BE2C (cell line): Measurements from ENCODE around the gene CAPN7.

Source experiments
- DNase-seq: peaks from one replicate; pipeline ENCODE4 v3.0.0-alpha.2; 2020
- H3K27me3 ChIP-seq: fragments of 250-450 bp; sonication (Bioruptor Pico); 2 replicates; pipeline ENCODE4 v1.5.1; 2020; ENCODE audit warnings: mild to moderate bottlenecking
- H3K36me3 ChIP-seq: fragments of 250-450 bp; sonication (Bioruptor Pico); 2 replicates; pipeline ENCODE4 v1.5.1; 2020; ENCODE audit warnings: mild to moderate bottlenecking
- H3K4me1 ChIP-seq: fragments of 250-450 bp; sonication (Bioruptor Pico); 2 replicates; pipeline ENCODE4 v1.5.1; 2020
- H3K4me3 ChIP-seq: 2 replicates; pipeline ENCODE4 v1.5.1; 2011; ENCODE audit warnings: low read depth, low read length
- H3K9me3 ChIP-seq: fragments of 250-450 bp; sonication (Bioruptor Pico); 2 replicates; pipeline ENCODE4 v1.5.1; 2020
- TF ChIP-seq, protein P1 (sequence below): IDR thresholded peaks from 2 replicates; pipeline ENCODE4 v1.5.1; 2012; ENCODE audit warnings: mild to moderate bottlenecking, low read depth, low read length

The CAPN7 gene

DNA sequence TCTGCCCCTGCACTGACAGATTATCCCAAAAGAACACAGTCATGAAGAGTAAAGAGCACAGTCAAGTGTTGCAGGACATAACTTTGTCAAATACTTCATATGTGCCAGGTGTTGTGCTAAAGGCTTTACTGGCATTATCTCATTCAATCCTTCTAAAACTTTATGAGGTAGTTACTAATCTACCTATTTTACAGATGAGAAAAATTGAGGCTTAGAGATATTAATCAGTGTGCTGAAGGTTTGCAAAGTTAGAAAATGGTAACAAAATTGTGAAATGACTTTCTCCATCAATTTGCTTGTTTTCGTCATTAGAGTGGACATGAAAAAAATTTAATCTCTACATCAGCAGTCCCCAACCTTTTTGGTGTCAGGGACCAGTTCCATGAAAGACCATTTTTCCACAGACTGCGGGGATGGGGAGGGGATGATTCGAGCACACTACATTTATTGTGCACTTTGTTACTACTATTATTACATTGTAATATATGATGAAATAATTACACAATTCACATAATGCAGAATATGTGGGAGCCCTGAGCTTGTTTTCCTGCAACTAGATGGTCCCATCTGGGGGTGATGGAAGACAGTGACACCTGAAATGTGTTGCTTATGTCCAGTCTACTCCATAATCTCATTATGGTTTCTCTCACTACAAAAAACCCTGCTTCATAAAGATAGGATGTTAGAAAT lies 8.6 kb upstream of the CAPN7 start:
- TF ChIP-seq, protein P1, sequence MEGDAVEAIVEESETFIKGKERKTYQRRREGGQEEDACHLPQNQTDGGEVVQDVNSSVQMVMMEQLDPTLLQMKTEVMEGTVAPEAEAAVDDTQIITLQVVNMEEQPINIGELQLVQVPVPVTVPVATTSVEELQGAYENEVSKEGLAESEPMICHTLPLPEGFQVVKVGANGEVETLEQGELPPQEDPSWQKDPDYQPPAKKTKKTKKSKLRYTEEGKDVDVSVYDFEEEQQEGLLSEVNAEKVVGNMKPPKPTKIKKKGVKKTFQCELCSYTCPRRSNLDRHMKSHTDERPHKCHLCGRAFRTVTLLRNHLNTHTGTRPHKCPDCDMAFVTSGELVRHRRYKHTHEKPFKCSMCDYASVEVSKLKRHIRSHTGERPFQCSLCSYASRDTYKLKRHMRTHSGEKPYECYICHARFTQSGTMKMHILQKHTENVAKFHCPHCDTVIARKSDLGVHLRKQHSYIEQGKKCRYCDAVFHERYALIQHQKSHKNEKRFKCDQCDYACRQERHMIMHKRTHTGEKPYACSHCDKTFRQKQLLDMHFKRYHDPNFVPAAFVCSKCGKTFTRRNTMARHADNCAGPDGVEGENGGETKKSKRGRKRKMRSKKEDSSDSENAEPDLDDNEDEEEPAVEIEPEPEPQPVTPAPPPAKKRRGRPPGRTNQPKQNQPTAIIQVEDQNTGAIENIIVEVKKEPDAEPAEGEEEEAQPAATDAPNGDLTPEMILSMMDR = no peak
- DNase-seq = no peak
- no peaks in the 10 kb centered on the region for H3K9me3 ChIP-seq
- H3K36me3 ChIP-seq = no peaks in the 10 kb centered on the region
- no peaks in the 10 kb centered on the region for H3K27me3 ChIP-seq
- no peak overlapping the region for H3K4me3 ChIP-seq
- H3K4me1 ChIP-seq = no peaks in the 10 kb centered on the region

DNA sequence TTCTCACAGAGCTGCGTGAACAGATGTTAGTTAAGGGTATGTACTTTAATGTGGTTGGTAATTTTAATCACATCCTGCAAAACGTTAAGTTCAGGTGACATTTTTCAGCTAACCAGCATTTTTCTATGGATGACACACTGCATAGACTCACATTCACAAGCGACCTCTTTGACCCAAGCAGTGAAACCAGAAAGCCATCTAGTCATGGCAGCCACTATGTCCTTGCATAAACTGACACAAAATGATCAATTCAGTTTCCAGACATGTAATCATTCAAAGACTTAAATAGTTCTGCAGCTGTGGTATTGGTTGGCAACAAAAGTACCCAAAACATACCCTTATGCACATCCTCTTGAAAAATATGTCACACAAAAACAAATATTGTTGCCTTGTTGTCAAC lies 7.4 kb upstream of the CAPN7 start:
- DNase-seq = no peak
- Histone ChIP-seq H3K4me3 (no peak overlapping the region), H3K36me3 (no peaks in the 10 kb centered on the region), H3K27me3 (no peaks in the 10 kb centered on the region), H3K4me1 (no peaks in the 10 kb centered on the region), H3K9me3 (no peaks in the 10 kb centered on the region)
- TF ChIP-seq, protein P1 = no peak

DNA sequence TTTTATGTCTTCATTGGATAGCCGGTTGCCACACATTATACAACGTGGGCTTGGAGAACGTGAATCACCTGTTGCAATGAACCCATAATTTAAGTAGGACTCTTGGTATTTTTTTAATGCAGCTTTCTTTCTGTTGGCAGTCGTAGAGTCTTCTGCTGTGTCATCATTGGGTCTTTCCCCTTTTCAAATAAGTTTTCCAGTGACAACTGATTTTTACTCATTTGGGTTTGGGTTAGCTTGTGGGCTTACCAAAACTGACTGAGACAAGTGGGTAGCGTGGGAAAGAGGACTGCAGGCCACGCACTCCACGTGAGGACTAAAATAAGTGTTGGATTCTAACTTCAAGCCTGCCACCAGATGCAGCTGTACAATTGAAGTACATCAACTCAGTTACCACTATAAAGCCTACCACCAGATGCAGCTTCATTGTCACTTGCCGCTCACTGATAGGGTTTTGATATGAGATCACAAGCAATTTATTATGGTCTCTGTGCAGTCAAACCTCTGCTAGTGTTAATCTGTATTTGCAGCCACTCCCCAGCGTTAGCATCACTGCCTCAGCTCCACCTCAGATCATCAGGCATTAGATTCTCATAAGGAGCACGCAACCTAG lies 6.4 kb upstream of the CAPN7 start:
- Histone ChIP-seq H3K9me3 (no peaks in the 10 kb centered on the region), H3K4me1 (no peaks in the 10 kb centered on the region), H3K36me3 (no peaks in the 10 kb centered on the region), H3K27me3 (no peaks in the 10 kb centered on the region), H3K4me3 (no peak overlapping the region)
- DNase-seq = no peak
- TF ChIP-seq, protein P1 = no peak

DNA sequence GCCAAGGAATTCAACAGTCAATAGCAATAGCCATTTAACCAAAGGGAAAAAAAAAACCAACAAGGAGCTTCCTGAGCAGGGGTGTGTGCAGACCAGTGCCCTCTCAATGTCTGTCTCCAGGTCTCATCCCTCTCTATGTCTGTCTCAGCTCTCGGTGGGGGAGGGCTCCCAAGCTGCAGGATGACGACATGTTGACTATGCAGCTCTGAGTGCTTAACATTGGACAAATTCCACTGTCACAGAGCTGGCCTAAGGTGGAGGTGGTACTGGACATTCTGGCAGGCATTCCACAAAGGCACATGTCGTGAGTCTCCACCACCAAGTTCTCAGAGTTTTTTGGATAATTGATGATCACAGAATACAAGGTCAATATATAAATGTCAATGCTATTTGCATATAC lies 2.0 kb upstream of the CAPN7 start:
- Histone ChIP-seq H3K36me3 (no peaks in the 10 kb centered on the region), H3K9me3 (no peaks in the 10 kb centered on the region), H3K4me1 (no peaks in the 10 kb centered on the region), H3K27me3 (no peaks in the 10 kb centered on the region), H3K4me3 (no peak overlapping the region)
- TF ChIP-seq, protein P1 = no peak
- DNase-seq = no peak

DNA sequence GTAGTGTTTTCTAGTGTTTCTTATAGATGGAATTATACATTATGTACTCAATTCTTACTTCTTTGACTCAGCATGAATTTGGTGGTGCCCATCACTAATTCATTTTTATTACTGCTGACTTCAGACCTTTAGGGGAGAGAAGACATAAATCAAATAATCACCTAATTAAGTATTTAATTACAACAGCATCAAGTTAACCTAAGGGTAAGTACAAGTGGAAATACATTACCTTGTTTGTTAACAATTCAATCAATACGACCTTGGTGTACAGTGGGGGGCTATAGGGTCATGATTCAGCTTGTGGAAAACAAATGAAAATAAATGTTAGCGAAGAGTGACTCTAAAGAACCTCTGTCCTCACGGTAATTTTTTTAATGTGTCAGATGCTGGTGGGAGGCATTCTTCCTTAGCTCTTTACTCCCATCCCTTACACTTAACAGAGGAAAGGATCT lies 538 bp upstream of the CAPN7 start:
- DNase-seq = no peak
- Histone ChIP-seq H3K36me3 (no peaks in the 10 kb centered on the region), H3K4me3 (peak overlapping the region; percentile 52), H3K27me3 (no peaks in the 10 kb centered on the region), H3K4me1 (no peaks in the 10 kb centered on the region), H3K9me3 (no peaks in the 10 kb centered on the region)
- TF ChIP-seq, protein P1 = no peak
